Breast epithelium (tissue), 3 donors: ENCODE data around the gene N4BP2L1.

ENCODE experiments used
- POLR2AphosphoS5 ChIP-seq, 3 donors: sonication (generic); formaldehyde crosslinking; IDR thresholded peaks; one replicate each; pipeline ENCODE4 v1.6.1; 2017; ENCODE audit warnings: antibody characterized with exemption in 3 of 3
- TF ChIP-seq, protein P1 (sequence below), 3 donors: fragments of 450-650 bp; IDR thresholded peaks; one replicate each; pipeline ENCODE4 v1.5.1; 2016 to 2017; ENCODE audit warnings: antibody characterized with exemption in 3 of 3, mild to moderate bottlenecking in 3 of 3, moderate library complexity in 3 of 3

DNA sequence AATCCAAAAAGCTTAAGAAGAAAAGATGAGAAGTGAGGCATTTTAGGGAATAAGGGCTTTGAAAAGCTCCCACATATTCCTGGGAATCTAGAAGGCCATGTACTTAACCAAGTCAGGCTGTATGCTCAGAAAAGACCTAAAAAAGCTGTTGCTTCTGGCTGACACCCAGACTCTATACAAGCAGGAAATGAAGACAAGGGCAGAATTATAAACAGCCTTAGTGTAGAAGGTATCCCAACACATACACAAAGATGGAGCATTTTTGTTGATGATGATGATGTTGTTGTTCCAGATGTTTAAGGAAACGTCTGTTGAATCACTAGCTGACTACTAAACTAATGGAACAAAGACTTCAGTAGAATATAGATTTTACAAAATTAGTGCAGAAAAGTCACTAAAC is 26.1 kb upstream of the N4BP2L1 start:
- TF ChIP-seq, protein P1, sequence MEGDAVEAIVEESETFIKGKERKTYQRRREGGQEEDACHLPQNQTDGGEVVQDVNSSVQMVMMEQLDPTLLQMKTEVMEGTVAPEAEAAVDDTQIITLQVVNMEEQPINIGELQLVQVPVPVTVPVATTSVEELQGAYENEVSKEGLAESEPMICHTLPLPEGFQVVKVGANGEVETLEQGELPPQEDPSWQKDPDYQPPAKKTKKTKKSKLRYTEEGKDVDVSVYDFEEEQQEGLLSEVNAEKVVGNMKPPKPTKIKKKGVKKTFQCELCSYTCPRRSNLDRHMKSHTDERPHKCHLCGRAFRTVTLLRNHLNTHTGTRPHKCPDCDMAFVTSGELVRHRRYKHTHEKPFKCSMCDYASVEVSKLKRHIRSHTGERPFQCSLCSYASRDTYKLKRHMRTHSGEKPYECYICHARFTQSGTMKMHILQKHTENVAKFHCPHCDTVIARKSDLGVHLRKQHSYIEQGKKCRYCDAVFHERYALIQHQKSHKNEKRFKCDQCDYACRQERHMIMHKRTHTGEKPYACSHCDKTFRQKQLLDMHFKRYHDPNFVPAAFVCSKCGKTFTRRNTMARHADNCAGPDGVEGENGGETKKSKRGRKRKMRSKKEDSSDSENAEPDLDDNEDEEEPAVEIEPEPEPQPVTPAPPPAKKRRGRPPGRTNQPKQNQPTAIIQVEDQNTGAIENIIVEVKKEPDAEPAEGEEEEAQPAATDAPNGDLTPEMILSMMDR (IDR thresholded peaks at IDR 0.05) = no peak
- TF ChIP-seq POLR2AphosphoS5 (IDR thresholded peaks at IDR 0.05) = no peak
